Activated B cell treated with CpG ODN at 0.5 μM for 24 hours (primary cell): ENCODE data around the gene SLC19A1. TPM values are rescaled to one million over a fixed set of nuclear protein-coding genes. Genes with fewer than 3 reads are reported as not detected.

Experiments used
- ATAC-seq: fragments of 200-7000 bp; cut with Tn5 transposase; one replicate; pipeline ENCODE4 v1.10.0; 2021; ENCODE audit warnings: low read depth, mild to moderate bottlenecking, moderate library complexity
- CTCF ChIA-PET: fragments of 350-600 bp; sonication (Branson Sonifier 250); formaldehyde crosslinking; loops from one replicate; lab custom pipeline; 2021; ENCODE audit warnings: antibody characterized with exemption; lab: Charles Lee
- POLR2A ChIA-PET: fragments of 350-600 bp; sonication (Branson Sonifier 250); formaldehyde crosslinking; loops from one replicate; lab custom pipeline; 2021; ENCODE audit warnings: antibody characterized with exemption; lab: Charles Lee
- DNase-seq: peaks from one replicate; pipeline ENCODE4 v3.0.0; 2022
- H3K27ac Mint-ChIP-seq: one replicate; pipeline ENCODE4 v1.8.0; 2020; ENCODE audit warnings: mixed read lengths
- H3K27me3 Mint-ChIP-seq: one replicate; pipeline ENCODE4 v1.8.0; 2021; ENCODE audit warnings: mixed read lengths
- H3K36me3 Mint-ChIP-seq: one replicate; pipeline ENCODE4 v1.8.0; 2021; ENCODE audit warnings: low read depth, mixed read lengths
- H3K4me1 Mint-ChIP-seq: one replicate; pipeline ENCODE4 v1.8.0; 2021; ENCODE audit warnings: mixed read lengths
- H3K4me3 Mint-ChIP-seq: one replicate; pipeline ENCODE4 v1.8.0; 2020; ENCODE audit warnings: mild to moderate bottlenecking, mixed read lengths
- H3K9me3 Mint-ChIP-seq: one replicate; pipeline ENCODE4 v1.8.0; 2020; ENCODE audit warnings: mixed read lengths
- intact Hi-C: fragments of 100-400 bp; cut with micrococcal nuclease; formaldehyde crosslinking; loops from one replicate; pipeline ENCODE4 v1.15.1; 2024
- total RNA-seq: library from RNA; stranded (reverse); gene quantifications from 2 replicates; pipeline ENCODE4 v1.2.3, GENCODE V29; 2022
- TF ChIP-seq, protein P1 (sequence below): fragments of 200-600 bp; IDR thresholded peaks from one replicate; pipeline ENCODE4 v1.8.0; 2022; ENCODE audit warnings: antibody characterized with exemption, mild to moderate bottlenecking

SLC19A1 gene
- total RNA-seq, 1 donor from 2014 or later: 10.7 TPM

DNA sequence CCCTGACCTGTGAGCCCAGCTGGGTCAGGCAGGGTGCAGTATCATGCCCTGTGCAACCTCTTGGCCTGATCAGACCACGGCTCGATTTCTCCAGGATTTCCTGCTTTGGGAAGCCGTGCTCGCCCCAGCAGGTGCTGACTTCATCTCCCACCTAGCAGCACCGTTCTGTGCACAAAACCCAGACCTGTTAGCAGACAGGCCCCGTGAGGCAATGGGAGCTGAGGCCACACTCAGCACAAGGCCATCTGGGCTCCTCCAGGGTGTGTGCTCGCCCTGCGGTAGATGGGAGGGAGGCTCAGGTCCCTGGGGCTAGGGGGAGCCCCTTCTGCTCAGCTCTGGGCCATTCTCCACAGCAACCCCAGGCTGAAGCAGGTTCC is 29.6 kb downstream of the SLC19A1 start:
- Mint-ChIP-seq H3K4me3 (no peak overlapping the region), H3K4me1 (no peaks in the 10 kb centered on the region), H3K27ac (no peak overlapping the region), H3K9me3 (no peaks in the 10 kb centered on the region), H3K36me3 (peaks cover 14% of the 10 kb centered on the region), H3K27me3 (no peaks in the 10 kb centered on the region)
- ATAC-seq (no peak), DNase-seq (no peak)
- TF ChIP-seq, protein P1, sequence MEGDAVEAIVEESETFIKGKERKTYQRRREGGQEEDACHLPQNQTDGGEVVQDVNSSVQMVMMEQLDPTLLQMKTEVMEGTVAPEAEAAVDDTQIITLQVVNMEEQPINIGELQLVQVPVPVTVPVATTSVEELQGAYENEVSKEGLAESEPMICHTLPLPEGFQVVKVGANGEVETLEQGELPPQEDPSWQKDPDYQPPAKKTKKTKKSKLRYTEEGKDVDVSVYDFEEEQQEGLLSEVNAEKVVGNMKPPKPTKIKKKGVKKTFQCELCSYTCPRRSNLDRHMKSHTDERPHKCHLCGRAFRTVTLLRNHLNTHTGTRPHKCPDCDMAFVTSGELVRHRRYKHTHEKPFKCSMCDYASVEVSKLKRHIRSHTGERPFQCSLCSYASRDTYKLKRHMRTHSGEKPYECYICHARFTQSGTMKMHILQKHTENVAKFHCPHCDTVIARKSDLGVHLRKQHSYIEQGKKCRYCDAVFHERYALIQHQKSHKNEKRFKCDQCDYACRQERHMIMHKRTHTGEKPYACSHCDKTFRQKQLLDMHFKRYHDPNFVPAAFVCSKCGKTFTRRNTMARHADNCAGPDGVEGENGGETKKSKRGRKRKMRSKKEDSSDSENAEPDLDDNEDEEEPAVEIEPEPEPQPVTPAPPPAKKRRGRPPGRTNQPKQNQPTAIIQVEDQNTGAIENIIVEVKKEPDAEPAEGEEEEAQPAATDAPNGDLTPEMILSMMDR: no peak
- ChIA-PET POLR2A (no interaction called here), CTCF (no interaction called here)
- intact Hi-C loops: no loop called here

DNA sequence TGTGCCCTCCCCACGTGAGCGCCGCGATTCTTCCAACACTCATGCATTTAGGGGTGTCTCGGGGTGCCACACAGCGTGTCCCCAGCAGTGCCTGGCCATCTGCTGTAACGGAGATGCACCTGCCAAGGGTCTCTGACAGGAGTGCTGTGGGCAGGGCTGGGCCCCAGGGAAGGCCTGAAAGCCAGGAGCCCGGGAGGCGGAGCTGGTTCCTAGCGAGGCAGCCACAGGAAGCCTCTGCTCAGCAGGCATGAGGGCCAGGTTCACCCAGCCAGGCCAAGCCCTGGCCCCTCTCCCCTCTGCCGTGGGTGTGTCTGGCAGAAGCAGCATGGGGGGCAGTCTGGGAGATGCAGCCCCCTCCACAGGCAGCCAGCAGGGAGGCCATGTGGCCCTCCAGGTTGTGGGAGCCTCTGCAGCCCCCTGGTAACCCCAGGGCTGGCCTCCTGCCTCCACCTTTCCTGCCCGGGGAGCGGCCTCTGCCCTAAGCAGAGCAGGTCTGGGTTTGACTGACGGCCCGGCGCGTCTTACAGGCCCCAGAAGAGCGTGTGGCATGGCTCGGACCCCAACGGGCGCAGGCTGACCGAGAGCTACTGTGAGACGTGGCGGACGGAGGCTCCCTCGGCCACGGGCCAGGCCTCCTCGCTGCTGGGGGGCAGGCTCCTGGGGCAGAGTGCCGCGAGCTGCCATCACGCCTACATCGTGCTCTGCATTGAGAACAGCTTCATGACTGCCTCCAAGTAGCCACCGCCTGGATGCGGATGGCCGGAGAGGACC is 30.4 kb downstream of the SLC19A1 start:
- H3K36me3 Mint-ChIP-seq: peaks cover 10% of the 10 kb centered on the region
- POLR2A ChIA-PET: no interaction called here
- H3K4me1 Mint-ChIP-seq: no peaks in the 10 kb centered on the region
- H3K9me3 Mint-ChIP-seq: no peaks in the 10 kb centered on the region
- H3K27me3 Mint-ChIP-seq: no peaks in the 10 kb centered on the region
- TF ChIP-seq, protein P1: no peak
- ATAC-seq: no peak
- no peak overlapping the region for H3K27ac Mint-ChIP-seq
- CTCF ChIA-PET: no interaction called here
- intact Hi-C loops: no loop called here
- no peak overlapping the region for H3K4me3 Mint-ChIP-seq
- DNase-seq: no peak

DNA sequence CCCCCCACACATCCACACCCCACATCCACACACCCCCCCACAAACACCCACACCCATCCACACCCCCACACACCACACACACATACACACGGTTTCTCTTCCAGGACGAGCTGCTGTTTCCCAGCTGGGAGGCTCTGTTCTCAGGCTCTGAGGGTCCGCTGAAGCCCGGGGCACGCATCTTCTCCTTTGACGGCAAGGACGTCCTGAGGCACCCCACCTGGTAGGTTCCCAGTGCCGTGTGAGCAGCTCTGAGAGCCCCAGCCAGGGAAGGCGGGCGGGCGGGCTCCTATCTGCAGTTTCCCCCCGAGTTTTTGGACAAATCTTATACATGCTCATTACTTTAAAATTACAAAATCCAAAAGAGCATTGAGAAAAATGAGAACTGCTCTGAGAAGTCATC is 31.2 kb downstream of the SLC19A1 start:
- intact Hi-C loops: no loop called here
- DNase-seq (no peak), ATAC-seq (no peak)
- H3K36me3 Mint-ChIP-seq: peaks cover 8% of the 10 kb centered on the region
- ChIA-PET POLR2A (no interaction called here), CTCF (no interaction called here)
- H3K4me1 Mint-ChIP-seq: no peaks in the 10 kb centered on the region
- TF ChIP-seq, protein P1: no peak
- no peaks in the 10 kb centered on the region for H3K9me3 Mint-ChIP-seq
- no peaks in the 10 kb centered on the region for H3K27me3 Mint-ChIP-seq
- H3K27ac Mint-ChIP-seq: no peak overlapping the region
- no peak overlapping the region for H3K4me3 Mint-ChIP-seq

DNA sequence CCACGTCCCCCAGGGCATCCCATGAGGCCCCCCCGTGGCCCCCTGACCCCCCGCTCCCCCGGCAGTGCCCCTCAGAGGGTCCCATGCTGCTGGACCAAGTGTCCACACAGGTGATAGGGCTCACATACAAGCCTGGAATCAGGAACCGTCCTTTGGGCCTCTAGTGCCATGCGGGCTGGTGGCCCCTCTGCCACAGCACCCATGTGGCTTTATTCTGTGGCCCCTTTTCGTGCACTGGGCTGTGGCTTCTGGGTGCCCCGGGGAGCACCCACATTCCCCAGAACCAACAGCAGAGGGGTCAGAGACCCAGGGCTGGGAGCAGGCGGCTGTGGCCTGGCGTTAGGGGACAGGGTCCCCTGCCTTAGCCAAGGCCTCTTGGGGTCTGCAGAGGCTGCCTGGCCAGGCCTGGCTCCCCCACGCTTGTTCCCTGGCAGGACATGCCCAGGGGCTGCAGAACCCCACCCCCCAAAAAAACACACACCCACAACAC is 31.7 kb downstream of the SLC19A1 start:
- ChIA-PET CTCF (no interaction called here), POLR2A (no interaction called here)
- Mint-ChIP-seq H3K4me1 (no peaks in the 10 kb centered on the region), H3K27ac (no peak overlapping the region), H3K9me3 (no peaks in the 10 kb centered on the region), H3K27me3 (no peaks in the 10 kb centered on the region), H3K4me3 (no peak overlapping the region), H3K36me3 (peaks cover 8% of the 10 kb centered on the region)
- TF ChIP-seq, protein P1: no peak
- intact Hi-C loops: no loop called here
- no peak for ATAC-seq
- DNase-seq: no peak

DNA sequence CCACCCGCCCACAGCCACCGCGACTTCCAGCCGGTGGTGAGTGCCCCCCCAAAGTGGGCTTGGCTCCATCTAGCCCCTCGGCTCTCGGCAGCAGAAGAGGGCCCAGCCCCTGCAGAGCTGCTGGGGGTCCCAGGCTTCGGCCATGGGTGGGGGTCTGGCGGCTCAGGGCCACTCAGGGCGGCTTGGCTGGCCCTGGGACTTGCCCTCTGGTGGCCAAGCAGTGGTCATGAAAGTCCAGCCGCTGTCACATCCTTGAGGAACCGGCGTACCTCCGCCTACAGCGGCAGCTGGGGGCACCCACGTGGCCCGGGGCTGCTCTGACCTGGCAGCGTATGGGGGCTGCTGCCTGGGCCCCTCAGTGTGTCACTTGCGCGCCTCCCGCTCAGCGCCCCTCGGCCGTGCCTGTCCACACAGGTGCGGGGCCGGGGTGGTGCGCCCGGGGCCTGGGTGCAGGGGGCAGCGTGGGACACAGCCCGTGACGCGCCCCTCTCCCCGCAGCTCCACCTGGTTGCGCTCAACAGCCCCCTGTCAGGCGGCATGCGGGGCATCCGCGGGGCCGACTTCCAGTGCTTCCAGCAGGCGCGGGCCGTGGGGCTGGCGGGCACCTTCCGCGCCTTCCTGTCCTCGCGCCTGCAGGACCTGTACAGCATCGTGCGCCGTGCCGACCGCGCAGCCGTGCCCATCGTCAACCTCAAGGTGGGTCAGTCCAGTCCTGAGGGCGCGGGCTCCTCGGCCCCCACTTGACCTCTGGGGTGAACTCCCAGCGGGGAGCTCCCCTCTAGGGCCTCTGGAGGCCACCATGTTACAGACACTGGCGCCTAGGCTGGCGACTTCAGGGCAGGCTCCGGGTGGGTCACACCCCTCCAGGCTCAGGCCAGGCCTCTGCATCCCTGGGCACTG is 32.4 kb downstream of the SLC19A1 start:
- no peak for ATAC-seq
- Mint-ChIP-seq H3K27ac (no peak overlapping the region), H3K36me3 (peaks cover 7% of the 10 kb centered on the region), H3K27me3 (no peaks in the 10 kb centered on the region), H3K4me1 (no peaks in the 10 kb centered on the region), H3K9me3 (no peaks in the 10 kb centered on the region), H3K4me3 (no peak overlapping the region)
- DNase-seq: no peak
- ChIA-PET POLR2A (no interaction called here), CTCF (no interaction called here)
- intact Hi-C loops: no loop called here
- TF ChIP-seq, protein P1: no peak
